GM19372 (cell line): ENCODE results near the gene YAP1.

Experiments used
- ATAC-seq: cut with Tn5 transposase; IDR thresholded peaks from one replicate; pipeline ENCODE4 v1.9.1; 2021; ENCODE audit warnings: mild to moderate bottlenecking, low read depth, moderate library complexity; ENCODE audit not compliant: unreplicated experiment

The YAP1 gene

GRCh38 chr11:102269927-102270326 is 159.7 kb downstream of the YAP1 start:
- ATAC-seq, result no peak

GRCh38 chr11:102272047-102272824 is 162.0 kb downstream of the YAP1 start:
- no peak for ATAC-seq

DNA sequence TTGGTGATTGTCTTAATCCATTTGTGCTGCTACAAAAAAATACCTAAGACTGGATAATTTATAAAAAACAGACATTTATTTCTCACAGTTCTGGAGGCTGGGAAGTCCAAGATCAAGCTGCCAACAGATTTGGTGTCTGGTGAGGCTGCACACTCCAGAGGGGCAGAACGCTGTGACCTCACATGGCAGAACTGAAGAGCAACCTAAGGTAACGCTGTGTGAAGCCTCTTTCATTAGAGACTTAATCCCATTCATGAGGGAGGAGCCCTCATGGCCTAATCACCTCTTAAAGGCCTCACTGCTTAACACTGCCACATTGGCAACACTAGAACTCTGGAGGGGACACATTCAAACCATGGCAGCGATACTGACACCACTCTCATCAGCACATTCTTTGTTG is 164.4 kb downstream of the YAP1 start:
- ATAC-seq, result no peak

- ATAC-seq, result no peak
Observed at GRCh38 chr11:102276362-102276761, 166.1 kb downstream of the YAP1 start.

GRCh38 chr11:102276783-102277182 is 166.5 kb downstream of the YAP1 start:
- no peak for ATAC-seq

DNA sequence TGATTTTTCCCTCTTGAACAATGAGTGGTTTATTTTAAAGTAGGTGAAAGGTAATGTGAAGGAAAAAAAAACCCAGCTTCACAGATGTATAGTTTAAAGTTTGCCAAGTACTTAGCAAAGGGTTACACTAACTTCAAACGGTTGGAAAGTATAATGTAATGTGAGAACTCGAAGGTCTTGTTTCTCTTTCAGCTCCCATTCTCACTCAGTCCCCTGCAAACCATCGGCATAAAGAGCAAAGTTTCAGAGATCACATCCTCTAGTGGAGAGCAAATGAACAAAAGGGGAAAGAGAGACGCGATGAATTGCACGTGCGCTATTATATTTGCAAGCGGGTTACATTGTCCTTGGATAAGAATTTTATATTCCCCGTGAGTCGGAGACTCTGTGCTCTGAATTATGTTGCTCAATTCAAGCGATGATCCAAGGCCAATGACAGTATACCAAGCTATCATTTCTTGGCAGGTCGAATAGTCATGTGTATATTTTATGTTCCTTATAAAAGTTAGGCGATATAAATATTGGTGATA is 169.5 kb downstream of the YAP1 start:
- peak; percentile 97 for ATAC-seq

DNA sequence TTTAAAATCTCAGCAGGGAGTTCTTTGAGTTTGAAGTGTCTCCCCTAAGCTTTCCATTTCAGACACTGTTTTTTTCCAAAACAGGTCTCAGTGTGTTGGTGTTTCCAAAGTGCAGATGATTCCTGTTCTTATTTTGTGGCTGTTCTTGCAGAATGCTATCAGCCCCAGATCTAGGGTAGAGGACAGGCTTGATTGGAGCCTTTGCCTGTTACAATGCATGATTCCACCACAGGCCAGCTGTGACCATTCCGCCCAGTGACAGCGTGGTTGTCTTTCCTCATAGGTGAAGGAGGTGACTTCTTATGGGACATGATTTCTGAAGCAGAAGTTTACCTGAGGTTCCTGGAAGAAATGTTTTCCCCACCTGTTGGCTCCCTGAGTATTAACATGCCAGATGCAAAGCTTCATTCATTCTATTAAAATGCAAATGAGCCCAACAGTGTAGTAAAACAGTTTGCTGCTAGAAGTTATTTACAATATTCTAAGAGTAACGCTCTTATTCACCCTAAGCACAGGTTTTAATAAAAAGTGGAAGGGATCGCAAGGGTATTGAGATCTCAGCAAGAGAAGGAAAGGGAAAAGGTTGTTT is 170.1 kb downstream of the YAP1 start:
- no peak for ATAC-seq
